ENCODE results near the gene ADAM8.

The ADAM8 gene

DNA sequence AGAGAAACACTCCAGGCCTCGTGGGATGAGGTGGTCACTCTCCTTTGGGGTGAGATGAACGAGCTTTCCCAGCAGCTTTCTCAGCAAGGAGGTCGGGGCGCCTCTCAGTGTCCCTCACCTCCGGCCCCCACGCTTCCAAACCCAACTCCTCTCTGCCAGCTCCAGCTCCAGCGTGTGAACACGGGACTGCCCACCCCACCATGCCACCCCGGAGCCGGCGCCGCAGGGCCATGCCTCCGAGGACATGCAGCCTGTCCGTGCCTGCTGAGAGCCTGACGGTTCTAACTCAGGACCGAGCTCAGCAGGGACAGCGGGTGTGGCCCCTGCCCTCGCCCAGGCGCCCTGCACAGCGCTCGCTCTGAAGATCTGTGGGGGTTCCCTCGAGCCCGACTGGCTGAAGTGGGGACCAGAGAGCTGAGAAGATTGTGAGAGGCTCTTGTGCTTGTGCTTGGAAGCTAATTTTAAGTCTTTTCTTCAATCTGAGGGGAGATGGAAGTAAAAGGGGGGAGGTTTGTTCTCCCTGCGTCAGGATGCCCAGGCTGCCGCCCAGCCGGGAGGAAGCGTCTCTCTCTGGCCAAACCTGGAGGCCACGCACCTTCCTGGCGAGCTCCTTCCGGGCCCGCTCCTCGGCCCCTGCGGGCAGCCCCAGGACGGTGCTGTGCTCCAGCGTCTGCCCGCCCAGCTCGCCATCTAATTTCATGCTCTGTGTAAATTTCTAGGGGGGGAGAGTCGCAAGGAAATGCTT is 5.1 kb upstream of the ADAM8 start:
- no peak for DNase-seq (ENCODE audit: low spot score)

DNA sequence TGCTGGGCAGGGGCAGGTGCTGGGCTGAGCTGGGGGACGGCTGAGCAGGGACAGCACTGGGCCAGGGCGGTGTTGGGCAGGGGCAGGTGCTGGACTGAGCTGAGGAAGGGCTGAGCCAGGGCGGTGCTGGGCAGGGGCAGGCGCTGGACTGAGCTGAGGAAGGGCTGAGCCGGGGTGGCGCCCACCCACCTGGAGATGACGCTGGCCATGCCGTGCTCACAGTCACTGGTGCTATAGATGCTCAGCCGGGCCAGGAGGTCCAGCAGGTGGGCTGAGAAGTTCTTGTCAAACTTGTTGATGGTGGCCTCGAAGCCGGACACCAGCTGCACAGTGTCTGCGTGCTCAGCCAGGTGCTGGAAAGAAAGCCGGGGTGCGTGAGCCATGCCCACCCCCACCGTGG is 4.4 kb upstream of the ADAM8 start:
- no peak for DNase-seq (ENCODE audit: low spot score)

DNA sequence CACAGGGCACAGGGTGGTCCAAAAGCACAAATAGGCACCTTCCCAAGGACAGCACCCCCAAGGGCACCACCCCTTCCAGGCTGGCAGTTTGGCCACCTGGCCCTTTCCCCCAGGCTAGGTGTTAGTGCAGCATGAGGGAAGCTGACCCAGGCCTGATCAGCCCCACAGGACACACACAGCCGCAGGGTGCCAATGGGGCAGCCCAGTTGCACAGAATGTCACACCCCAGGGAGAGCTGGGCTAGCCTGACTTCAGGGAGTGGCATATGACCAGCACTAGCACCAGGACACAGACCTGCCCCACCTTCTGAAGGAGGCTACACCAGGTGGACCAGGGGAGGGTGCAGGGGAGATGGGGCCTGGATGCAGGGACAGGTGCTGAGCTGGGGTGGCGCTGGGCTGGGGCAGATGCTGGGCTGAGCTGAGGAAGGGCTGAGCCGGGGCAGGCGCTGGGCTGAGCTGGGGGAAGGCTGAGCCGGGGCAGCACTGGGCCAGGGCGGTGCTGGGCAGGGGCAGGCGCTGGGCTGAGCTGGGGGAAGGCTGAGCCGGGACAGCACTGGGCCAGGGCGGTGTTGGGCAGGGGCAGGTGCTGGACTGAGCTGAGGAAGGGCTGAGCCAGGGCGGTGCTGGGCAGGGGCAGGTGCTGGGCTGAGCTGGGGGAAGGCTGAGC is 3.9 kb upstream of the ADAM8 start:
- DNase-seq (ENCODE audit: low spot score): no peak

DNA sequence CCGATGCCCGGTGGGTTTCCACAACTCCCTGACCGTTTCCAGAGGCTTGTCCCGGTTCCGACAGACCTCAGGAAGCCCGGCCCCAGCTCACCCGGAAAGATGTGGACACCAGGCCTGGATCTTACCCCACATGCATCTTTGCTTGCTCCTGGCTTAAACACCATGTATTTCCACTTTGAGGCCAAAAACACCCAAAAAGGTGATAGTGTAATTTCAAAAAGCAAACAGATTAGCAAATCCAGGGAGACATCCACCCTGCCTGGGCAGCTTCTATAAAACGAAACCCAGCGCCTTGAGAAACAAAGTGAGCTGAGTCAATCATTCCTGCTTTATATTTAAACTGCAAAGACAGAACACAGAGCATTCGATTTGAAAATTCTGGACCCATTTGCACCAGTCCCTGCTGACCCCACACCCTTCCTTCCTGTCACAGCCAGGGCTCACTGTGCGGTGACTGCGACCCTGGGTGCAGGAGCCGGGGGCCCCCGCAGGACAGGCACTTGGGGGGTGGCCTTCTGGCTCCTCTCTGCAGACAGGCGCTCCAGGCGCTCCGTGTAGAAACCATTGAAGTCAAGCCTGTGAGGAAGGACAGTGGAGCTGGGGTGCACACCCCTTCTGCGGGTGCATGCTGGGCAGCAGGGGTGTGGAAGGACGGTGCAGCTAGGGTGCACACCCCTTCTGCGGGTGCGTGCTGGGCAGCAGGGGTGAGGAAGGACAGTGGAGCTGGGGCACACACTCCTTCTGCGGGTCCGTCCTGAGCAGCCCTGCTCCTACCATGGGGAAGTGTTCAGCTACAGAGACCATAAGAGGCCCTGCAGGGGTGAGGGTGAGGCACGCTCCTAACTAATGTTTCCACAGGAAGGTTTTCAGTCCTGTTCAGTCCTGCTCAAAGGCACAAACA is 2.9 kb upstream of the ADAM8 start:
- DNase-seq (ENCODE audit: low spot score): no peak

- DNase-seq (ENCODE audit: low spot score): peak; percentile 43
These were observed 2.1 kb upstream of the ADAM8 start for GRCh38 chr10:133278577-133279265.

DNA sequence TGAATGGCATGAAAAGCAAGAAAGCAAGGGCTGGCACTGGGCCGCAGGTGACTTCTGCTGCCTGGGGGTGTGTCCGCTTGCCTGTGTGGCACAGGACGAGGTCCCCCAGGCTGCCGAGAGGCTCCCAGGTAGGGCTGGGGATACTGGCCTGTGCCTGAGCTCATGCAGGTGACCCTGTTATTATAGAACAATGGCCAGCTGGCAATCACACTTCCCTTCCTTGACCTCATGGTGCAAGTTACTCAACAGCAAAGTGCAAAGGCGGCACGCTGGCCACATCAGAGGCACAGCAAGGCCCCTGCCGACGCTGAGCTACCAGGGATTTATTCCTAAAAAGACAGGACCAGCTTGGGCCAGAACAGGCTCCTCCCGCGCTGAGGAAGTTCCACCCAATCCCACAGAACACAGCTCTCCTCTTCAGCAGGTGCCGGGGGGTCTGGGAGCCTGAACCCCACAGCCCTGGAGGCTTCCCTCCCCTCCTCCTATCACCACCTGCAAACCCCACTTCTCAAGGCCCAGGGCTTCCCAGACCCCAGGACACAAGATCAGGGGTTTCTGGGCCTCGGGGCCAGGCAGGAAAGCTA is 1.4 kb upstream of the ADAM8 start:
- DNase-seq (ENCODE audit: low spot score): no peak

GRCh38 chr10:133277277-133277992 is 767 bp upstream of the ADAM8 start:
- no peak for DNase-seq (ENCODE audit: low spot score)

- DNase-seq (ENCODE audit: low spot score): no peak
These were observed 601 bp downstream of the ADAM8 start for GRCh38 chr10:133276100-133276434.

DNA sequence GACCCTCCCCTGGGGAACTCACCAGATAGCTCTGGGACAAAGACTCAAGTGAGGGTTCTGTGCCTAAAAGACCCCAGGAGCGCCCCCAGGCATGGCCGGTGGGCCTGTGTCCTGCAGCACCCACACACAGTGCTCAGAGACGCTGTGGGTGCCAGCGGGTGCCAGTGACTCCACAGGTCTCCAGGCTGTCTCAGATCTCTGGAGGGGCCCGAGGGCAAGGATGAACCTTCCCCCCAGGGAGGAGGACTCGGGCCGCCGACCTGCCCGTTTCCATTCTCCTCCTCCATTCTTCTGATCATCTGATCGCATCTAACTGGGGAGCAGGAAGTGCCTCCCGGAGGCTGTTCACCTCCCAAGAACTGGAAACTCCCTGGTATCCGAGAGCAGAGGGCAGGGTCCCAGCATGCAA is 980 bp downstream of the ADAM8 start:
- peak; percentile 68 for DNase-seq (ENCODE audit: low spot score)

- peak; percentile 59 for DNase-seq (ENCODE audit: low spot score)
These were observed 1.7 kb downstream of the ADAM8 start for GRCh38 chr10:133274751-133275683.

GRCh38 chr10:133273534-133274143 is 3.0 kb downstream of the ADAM8 start:
- DNase-seq (ENCODE audit: low spot score): no peak

- DNase-seq (ENCODE audit: low spot score): no peak
These were observed 3.7 kb downstream of the ADAM8 start for GRCh38 chr10:133272964-133273420.

DNA sequence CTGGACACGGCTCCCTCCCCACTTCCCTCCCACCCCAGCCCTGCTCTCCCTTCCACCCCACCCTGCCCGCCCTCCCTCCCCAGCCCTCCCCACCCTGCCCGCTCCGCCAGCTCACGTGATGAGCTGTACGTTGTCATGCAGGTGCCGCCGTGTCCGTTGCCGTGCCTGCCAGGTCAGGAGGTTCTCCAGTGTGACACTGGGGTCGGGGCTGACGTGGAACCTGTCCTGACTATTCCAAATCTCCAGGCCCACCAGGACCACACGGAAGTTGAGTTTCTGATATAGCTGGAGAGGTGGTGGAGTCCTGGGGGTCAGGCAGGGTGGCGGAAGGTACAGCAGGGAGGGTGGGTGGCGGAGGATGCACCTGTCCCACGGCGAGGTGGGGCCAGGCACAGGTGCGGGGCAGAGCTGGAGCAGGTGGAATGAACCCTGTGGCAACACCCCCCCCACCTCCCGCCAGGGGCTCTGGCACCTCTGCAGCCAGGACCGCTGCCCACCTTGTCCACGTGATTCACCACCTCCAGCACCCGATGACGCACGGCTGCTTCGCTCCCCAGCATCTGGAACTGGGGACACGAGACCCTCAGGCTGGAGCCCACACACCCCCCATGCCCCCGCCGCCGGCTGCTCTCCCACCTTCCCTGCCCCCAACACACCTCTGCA is 4.2 kb downstream of the ADAM8 start:
- no peak for DNase-seq (ENCODE audit: low spot score)

DNA sequence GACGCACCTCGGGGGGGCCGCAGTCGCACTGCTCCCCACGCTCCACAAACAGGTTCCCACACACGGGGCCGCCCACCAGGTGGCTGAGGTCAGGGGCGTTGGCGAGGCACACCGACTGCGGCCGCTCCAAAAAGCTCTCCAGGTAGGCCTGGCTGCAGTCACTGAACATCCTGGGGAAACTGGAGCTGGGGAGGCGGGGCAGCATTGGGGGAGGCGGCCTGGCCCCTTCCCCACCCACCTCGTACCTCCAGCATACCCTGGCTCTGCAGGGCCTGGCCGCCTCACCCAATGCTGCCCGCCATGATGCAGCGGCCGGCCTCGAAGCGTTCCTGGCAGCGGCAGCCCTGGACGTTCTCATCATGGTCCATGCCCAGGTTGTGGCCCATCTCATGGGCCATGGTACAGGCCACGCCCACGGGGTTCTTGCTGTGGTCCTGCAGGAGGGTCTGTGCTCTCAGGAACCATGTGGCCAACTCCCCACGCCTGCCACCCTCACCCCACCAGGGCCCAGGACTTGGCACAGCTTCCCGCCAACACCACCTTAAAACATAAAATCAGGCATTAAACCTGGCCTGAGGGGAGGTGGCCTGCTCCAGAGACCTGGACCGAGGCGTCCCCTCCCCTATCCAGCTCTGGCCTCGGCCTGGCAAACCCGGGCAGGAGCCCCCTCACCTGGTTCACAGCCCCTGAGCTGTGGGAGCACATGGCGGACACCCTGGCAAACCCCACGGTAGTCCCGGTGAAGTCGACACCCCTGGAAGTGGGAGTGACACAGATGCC is 5.0 kb downstream of the ADAM8 start:
- no peak for DNase-seq (ENCODE audit: low spot score)

DNA sequence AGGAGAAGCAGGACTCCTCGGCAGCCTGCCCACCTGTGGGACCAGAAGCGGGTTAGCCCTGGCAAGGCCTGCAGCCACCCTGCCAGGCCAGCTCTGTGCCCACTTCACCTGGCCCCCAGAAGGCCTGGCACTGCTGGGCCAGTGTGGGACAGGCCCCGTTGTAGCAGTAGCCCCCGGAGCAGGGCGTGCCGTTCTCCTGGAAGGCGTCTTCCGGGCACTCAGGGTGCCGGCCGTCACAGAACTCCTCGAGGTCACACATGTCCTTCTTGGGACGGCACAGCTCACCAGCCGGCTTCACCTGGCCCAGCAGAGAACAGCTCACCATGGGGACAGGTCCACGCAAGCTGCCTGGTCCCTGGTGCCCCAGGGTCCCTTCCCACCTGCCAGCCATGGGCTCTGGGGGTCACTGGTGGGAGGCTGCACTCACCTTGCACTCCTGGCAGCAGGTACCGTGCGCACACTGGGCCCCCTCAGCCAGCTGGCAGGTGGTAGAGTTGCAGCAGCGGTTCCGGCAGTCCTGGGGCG is 5.8 kb downstream of the ADAM8 start:
- DNase-seq (ENCODE audit: low spot score): no peak

GRCh38 chr10:133270204-133270603 is 6.5 kb downstream of the ADAM8 start:
- DNase-seq (ENCODE audit: low spot score): no peak

- DNase-seq (ENCODE audit: low spot score): no peak
These were observed 7.3 kb downstream of the ADAM8 start for GRCh38 chr10:133269367-133269766.

- no peak for DNase-seq (ENCODE audit: low spot score)
These were observed 8.1 kb downstream of the ADAM8 start for GRCh38 chr10:133268532-133268931.
